Right renal cortex interstitium (tissue), 3 donors: ENCODE measurements around the gene NUTF2. TPM values are rescaled to one million over a fixed set of nuclear protein-coding genes. Genes with fewer than 3 reads are reported as not detected.
"Not testable (repeated sequence)": the region's sequence is repeated elsewhere in the genome, so short reads cannot be mapped to it uniquely, and the experiment has no call there.

Source experiments
- DNase-seq, 3 donors: peaks; one replicate each; pipeline ENCODE4 v3.0.0-alpha.2; 2013; ENCODE audit warnings: low read depth in 3 of 3, low spot score in 2 of 3
- polyA plus RNA-seq, 3 donors: library from polyadenylated mRNA; unstranded; fragments of 120-200 nt; gene quantifications; one replicate each; pipeline ENCODE4 v1.2.1, GENCODE V29; 2013; ENCODE audit not compliant: insufficient read length in 3 of 3

The NUTF2 gene
- polyA plus RNA-seq, 3 donors, result 118 to 138 (median 134) TPM

- no peak for DNase-seq
Measured at GRCh38 chr16:67862623-67863583, 16.2 kb downstream of the NUTF2 start.

GRCh38 chr16:67864044-67864443, 17.3 kb downstream of the NUTF2 start:
- not testable (repeated sequence) for DNase-seq

DNA sequence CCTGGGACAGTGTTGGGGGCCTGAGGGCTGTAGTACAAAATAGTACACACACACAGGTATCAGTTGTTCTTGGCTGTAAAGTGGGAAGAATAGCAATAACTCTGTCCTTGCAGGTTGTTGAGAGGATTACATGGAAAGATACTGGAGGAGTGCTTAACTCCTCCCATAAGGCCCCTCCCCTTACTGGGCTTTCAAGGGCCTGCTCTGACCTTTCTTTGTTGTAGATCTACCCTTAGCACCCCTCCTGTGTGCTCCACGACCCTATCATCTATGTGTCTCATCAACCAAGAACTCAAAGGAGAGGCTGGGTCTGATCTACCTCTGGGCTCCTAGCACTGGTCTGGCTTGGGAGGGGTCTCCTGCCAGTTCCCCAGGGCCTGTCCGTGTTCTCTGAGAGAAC, 17.9 kb downstream of the NUTF2 start:
- no peak for DNase-seq

DNA sequence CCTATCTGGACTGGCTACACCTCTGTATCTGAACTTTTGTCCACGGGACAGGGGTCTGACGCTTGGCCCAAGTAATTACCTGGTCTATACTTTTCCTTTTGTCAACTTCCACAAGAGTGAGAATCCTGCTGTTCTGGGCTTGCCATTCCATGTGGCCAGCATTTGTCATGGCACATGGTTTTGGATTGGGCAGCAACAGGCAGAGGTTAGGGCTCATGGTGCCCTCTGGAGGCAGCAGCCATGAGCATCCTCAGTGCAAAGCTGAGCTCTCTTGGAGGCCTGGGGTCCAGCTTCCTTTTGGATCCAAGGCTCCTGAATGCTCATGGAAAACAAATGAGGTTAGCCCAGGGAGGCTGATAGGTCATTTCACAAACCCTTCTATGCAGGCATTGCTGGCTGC, 18.6 kb downstream of the NUTF2 start:
- no peak for DNase-seq

DNA sequence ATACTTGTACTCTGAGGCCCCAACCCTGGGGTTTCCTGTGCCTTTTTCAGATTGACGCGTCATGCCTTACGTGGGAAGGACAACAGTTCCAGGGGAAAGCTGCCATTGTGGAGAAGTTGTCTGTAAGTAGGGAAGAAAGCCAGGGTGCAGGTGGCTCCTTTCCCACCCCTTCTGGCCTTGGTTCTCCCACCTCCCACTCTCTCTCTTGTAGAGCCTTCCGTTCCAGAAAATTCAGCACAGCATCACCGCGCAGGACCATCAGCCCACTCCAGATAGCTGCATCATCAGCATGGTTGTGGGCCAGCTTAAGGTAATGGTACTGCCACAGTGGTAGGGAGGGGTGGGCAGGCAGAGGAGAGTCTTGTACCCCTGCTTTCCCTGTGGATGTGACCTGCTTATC, 21.6 kb downstream of the NUTF2 start:
- DNase-seq, result no peak

DNA sequence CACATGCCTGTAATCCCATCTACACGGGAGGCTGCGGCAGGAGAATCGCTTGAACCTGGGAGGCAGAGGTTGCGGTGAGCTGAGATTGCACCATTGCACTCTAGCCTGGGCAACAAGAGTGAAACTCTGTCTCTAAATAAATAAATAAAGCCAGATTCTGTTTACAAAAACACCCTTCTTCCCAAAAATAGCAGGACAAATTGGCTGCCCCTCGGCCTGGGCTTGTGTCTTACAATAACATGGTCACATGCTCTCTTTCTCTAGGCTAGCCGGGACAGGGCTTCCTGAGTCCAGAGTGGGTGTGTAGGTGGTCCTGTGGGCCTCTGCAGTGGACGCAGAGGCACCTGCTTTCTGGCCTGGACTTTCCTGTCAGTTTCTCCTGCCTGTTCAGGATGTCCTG, 22.9 kb downstream of the NUTF2 start:
- no peak for DNase-seq

DNA sequence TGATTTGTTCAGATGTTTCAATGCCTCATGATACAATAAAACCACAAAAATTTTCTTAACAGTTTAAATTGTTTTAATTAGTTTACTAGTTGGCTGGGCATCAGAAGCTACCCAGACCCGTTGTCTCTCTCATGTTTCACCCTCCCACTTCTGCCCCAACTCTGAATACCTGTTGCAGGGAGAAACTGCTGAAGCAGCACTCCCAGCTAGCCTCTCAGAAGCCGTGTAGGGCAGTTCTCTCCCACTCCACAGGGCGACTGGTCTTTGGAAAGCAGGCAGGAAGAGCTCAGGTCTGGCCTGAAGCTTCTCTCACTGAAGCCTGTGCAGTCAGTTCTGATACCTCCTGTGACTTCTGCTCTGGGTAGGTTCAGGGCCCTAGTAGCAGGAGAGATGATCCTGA, 24.5 kb downstream of the NUTF2 start:
- DNase-seq, result no peak

GRCh38 chr16:67872131-67872630, 25.4 kb downstream of the NUTF2 start:
- DNase-seq, result no peak

GRCh38 chr16:67872631-67873434, 26.1 kb downstream of the NUTF2 start, which contains the start of gene EDC4:
Gene EDC4 (plus strand): TSS chr16:67873052. CDS start chr16:67873262, 210 bp downstream.
- DNase-seq, result no peak

DNA sequence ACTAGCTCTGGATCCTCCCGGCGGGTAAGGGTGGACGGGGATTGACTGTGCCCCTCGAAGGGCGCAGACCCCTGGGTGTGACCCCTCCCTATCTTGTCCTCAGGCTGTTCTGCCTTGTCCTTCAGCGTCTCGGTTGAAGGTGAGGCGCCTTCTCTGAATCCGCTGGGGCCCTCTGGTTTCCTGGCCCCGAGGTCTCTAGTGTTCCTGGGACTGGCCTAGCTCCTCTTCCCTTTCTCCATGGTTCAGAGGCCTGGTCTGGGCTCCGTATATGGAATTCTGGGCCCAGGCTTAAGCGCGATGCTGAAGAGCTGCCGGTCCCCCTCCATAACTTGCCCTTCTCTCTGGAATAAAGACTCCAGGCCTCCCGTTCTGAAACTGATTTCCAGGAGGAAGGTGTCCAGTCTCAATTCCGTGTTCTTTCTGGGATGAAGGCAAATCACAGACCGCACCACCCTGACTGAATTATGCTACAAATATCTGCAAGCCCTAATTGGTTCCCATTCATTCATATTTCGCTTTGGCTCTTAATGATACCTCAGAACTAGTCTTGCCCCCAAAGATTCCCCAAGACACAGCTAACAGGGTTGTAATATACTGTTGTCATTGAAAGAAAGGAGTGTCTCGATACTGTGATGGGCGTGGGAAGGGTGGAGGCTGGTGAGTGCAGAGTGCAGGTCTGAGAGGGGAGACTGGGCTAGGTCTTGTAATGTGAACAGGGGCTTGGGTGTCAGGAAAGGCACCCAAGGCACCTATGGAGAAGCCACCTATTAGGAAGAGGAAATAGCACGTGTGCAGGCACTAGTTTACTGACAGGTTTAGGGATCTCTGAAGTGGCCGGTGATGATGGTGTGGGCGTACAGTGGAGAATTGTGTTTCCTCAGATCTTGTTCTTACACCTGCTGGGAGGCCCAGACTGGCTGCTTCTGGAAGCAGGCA, 27.0 kb downstream of the NUTF2 start:
- DNase-seq, result no peak

DNA sequence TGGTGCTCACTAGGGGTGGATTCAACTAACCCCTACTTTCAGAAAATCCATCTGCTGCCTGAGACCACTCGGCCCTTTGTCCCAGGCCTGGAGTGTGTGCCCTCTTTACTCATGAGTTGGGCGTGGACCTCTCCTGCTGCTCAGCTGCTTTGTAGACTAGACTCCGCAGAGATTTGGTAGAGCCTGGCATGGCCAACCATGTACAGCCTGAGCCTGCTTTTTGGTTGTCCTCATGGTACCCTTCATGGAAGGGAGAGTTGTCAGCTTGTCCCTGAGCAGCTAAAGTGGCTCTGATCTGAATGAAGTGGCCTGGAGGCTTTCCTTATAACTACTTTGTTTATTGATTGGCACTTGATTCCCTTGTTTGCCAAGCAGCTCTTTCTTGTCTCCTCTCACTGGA, 27.6 kb downstream of the NUTF2 start:
- no peak for DNase-seq

GRCh38 chr16:67877064-67877463, 30.3 kb downstream of the NUTF2 start:
- DNase-seq, result no peak

- no peak for DNase-seq
Measured at GRCh38 chr16:67878232-67878631, 31.5 kb downstream of the NUTF2 start.

DNA sequence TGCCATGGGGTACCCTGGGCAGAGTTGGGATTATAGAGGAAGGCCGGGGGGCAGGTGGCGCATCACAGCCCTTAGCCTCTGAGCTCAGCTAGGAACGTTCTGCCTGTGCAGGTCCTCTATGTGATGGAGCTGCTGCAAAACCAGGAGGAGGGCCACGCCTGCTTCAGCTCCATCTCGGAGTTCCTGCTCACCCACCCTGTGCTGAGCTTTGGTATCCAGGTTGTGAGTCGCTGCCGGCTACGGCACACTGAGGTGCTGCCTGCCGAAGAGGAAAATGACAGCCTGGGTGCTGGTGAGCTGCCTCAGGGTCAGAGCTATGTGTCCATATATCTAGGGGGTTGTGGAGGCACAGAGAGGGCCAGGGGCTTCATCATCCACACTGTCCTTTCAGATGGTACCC, 32.1 kb downstream of the NUTF2 start:
- no peak for DNase-seq

DNA sequence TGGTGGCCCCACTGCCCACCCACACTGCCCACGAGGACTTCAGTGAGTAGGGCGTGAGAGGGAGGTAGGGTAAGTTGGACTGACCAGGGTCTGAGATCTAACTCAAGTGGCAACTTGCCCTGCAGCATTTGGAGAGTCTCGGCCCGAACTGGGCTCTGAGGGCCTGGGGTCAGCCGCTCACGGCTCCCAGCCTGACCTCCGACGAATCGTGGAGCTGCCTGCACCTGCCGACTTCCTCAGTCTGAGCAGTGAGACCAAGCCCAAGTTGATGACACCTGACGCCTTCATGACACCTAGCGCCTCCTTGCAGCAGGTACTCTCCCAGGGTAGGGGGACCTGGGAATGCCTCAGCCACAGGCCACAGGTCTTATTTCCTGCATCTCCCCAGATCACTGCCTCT, 32.7 kb downstream of the NUTF2 start:
- DNase-seq, result no peak

GRCh38 chr16:67879936-67880335, 33.2 kb downstream of the NUTF2 start:
- no peak for DNase-seq

GRCh38 chr16:67880584-67880983, 33.9 kb downstream of the NUTF2 start:
- DNase-seq, result no peak

- no peak for DNase-seq
Measured at GRCh38 chr16:67881621-67882161, 35.0 kb downstream of the NUTF2 start.

- DNase-seq, result no peak
Measured at GRCh38 chr16:67882374-67883145, 35.8 kb downstream of the NUTF2 start.
